ENCODE results near the gene ALX4.

ALX4 gene

GRCh38 chr11:44315947-44316658 is 6.2 kb upstream of the ALX4 start:
- DNase-seq, result peak; percentile 13

GRCh38 chr11:44314733-44315132 is 4.8 kb upstream of the ALX4 start:
- no peak for DNase-seq

GRCh38 chr11:44313761-44314489 is 4.0 kb upstream of the ALX4 start:
- DNase-seq, result no peak

- DNase-seq, result no peak
Measured at GRCh38 chr11:44312876-44313275, 2.9 kb upstream of the ALX4 start.

GRCh38 chr11:44311339-44312261 is 1.7 kb upstream of the ALX4 start:
- DNase-seq, result no peak

- no peak for DNase-seq
Measured at GRCh38 chr11:44310463-44311272, 729 bp upstream of the ALX4 start.

- no peak for DNase-seq
Measured at GRCh38 chr11:44310206-44310462, 195 bp upstream of the ALX4 start.

- no peak for DNase-seq
Measured at GRCh38 chr11:44308923-44309477, 939 bp downstream of the ALX4 start.

- DNase-seq, result no peak
Measured at GRCh38 chr11:44308256-44308922, 1.6 kb downstream of the ALX4 start.

GRCh38 chr11:44307340-44308099 is 2.4 kb downstream of the ALX4 start:
- DNase-seq, result no peak

- DNase-seq, result no peak
Measured at GRCh38 chr11:44306918-44307244, 3.1 kb downstream of the ALX4 start.

- no peak for DNase-seq
Measured at GRCh38 chr11:44306052-44306917, 3.7 kb downstream of the ALX4 start.

GRCh38 chr11:44305470-44306051 is 4.4 kb downstream of the ALX4 start:
- no peak for DNase-seq

- DNase-seq, result no peak
Measured at GRCh38 chr11:44305026-44305469, 4.9 kb downstream of the ALX4 start.

- DNase-seq, result no peak
Measured at GRCh38 chr11:44304091-44305025, 5.6 kb downstream of the ALX4 start.

- DNase-seq, result no peak
Measured at GRCh38 chr11:44303401-44303938, 6.5 kb downstream of the ALX4 start.

- no peak for DNase-seq
Measured at GRCh38 chr11:44301564-44302271, 8.2 kb downstream of the ALX4 start.
